WTC11 (cell line): Measurements from ENCODE around the gene CHPF.

Experiments
- CREB1 ChIP-seq: sonication (generic); formaldehyde crosslinking; IDR thresholded peaks from 2 replicates; pipeline ENCODE4 v1.8.0; 2023; ENCODE audit warnings: mild to moderate bottlenecking, missing genetic modification reagents
- FOXJ3 ChIP-seq: sonication (generic); formaldehyde crosslinking; IDR thresholded peaks from 2 replicates; pipeline ENCODE4 v1.9.0; 2021; ENCODE audit warnings: missing genetic modification reagents, mild to moderate bottlenecking, borderline replicate concordance
- MLX ChIP-seq: sonication (generic); formaldehyde crosslinking; IDR thresholded peaks from 2 replicates; pipeline ENCODE4 v1.8.1; 2023; ENCODE audit warnings: mild to moderate bottlenecking, missing genetic modification reagents, moderate library complexity
- NR3C1 ChIP-seq: sonication (generic); formaldehyde crosslinking; conservative IDR thresholded peaks from 2 replicates; pipeline ENCODE4 v1.8.1; 2023; ENCODE audit warnings: low read depth, mild to moderate bottlenecking, missing genetic modification reagents
- SMAD3 ChIP-seq: sonication (generic); formaldehyde crosslinking; IDR thresholded peaks from 2 replicates; pipeline ENCODE4 v1.8.0; 2022; ENCODE audit warnings: missing genetic modification reagents, mild to moderate bottlenecking, borderline replicate concordance
- STAT6 ChIP-seq: sonication (generic); formaldehyde crosslinking; conservative IDR thresholded peaks from 2 replicates; pipeline ENCODE4 v1.8.1; 2023; ENCODE audit warnings: mild to moderate bottlenecking, low read depth, missing genetic modification reagents, moderate library complexity
- TEAD4 ChIP-seq: sonication (generic); formaldehyde crosslinking; IDR thresholded peaks from 2 replicates; pipeline ENCODE4 v1.8.0; 2022; ENCODE audit warnings: mild to moderate bottlenecking, missing genetic modification reagents
- USF2 ChIP-seq: sonication (generic); formaldehyde crosslinking; IDR thresholded peaks from 2 replicates; pipeline ENCODE4 v1.8.1; 2023; ENCODE audit warnings: mild to moderate bottlenecking, missing genetic modification reagents, moderate library complexity
- ZBTB21 ChIP-seq: sonication (generic); formaldehyde crosslinking; IDR thresholded peaks from 2 replicates; pipeline ENCODE4 v1.8.1; 2023; ENCODE audit warnings: mild to moderate bottlenecking, missing genetic modification reagents, borderline replicate concordance
- ZNF263 ChIP-seq: sonication (generic); formaldehyde crosslinking; IDR thresholded peaks from 2 replicates; pipeline ENCODE4 v1.8.1; 2022; ENCODE audit warnings: low read depth, mild to moderate bottlenecking, moderate library complexity, missing genetic modification reagents
- ZNF317 ChIP-seq: sonication (generic); formaldehyde crosslinking; IDR thresholded peaks from 2 replicates; pipeline ENCODE4 v1.8.1; 2023; ENCODE audit warnings: low read depth, mild to moderate bottlenecking, moderate library complexity, missing genetic modification reagents, borderline replicate concordance
- TF ChIP-seq, protein P1 (sequence below): fragments of 200-600 bp; IDR thresholded peaks from 2 replicates; pipeline ENCODE4 v1.8.0; 2022; ENCODE audit warnings: antibody characterized with exemption
- TF ChIP-seq, protein P2 (sequence below): sonication (generic); formaldehyde crosslinking; conservative IDR thresholded peaks from 2 replicates; pipeline ENCODE4 v1.8.1; 2022; ENCODE audit warnings: mild to moderate bottlenecking, missing genetic modification reagents

DNA sequence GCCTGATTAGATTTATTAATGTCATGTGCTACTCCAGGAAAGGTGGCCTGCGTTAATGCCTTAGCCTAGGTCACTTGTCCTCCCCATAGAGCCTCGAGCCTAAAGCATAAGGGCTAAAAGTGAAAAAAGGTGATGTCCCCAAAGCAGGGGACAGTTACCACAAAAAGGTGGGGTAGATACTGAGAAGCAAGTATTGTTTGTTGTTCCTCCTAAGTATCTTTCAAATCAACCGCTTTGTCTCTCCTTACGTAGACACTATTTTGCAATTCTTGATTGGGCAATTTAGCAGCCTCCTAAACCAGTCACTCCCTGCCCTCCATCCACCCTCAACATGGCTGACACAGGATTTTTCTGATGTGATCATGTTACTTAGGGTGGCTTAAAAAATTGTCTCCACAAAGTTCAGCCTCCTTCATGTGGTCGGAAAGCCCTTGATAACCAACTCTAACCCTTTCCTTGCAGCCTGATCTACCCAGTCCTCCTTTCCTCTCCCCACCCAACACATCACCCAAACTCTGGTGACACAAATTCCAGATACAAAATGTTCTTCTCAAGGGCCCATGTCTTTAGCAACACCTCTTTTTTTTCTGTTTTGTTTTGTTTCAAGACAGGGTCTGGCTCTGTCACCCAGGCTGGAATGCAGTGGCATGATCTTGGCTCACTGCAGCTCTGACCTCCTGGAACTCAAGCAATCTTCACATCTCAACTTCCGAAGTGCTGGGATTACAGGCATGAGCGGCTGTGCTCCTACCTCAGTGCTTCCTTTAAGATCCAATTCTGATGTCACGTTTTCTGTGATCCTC is 35.4 kb upstream of the CHPF start:
- TF ChIP-seq NR3C1 (CRISPR knock-in tag), result no peak
- TF ChIP-seq MLX (CRISPR knock-in tag), result no peak
- no peak for TF ChIP-seq ZNF263
- TF ChIP-seq, protein P1, sequence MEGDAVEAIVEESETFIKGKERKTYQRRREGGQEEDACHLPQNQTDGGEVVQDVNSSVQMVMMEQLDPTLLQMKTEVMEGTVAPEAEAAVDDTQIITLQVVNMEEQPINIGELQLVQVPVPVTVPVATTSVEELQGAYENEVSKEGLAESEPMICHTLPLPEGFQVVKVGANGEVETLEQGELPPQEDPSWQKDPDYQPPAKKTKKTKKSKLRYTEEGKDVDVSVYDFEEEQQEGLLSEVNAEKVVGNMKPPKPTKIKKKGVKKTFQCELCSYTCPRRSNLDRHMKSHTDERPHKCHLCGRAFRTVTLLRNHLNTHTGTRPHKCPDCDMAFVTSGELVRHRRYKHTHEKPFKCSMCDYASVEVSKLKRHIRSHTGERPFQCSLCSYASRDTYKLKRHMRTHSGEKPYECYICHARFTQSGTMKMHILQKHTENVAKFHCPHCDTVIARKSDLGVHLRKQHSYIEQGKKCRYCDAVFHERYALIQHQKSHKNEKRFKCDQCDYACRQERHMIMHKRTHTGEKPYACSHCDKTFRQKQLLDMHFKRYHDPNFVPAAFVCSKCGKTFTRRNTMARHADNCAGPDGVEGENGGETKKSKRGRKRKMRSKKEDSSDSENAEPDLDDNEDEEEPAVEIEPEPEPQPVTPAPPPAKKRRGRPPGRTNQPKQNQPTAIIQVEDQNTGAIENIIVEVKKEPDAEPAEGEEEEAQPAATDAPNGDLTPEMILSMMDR, result no peak
- TF ChIP-seq, protein P2, sequence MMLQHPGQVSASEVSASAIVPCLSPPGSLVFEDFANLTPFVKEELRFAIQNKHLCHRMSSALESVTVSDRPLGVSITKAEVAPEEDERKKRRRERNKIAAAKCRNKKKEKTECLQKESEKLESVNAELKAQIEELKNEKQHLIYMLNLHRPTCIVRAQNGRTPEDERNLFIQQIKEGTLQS (CRISPR knock-in tag), result no peak
- no peak for TF ChIP-seq STAT6 (CRISPR knock-in tag)
- TF ChIP-seq ZNF317 (CRISPR knock-in tag), result no peak
- no peak for TF ChIP-seq FOXJ3
- TF ChIP-seq USF2 (CRISPR knock-in tag), result no peak
- TF ChIP-seq CREB1 (CRISPR knock-in tag), result no peak
- no peak for TF ChIP-seq TEAD4 (CRISPR knock-in tag)
- TF ChIP-seq ZBTB21 (CRISPR knock-in tag), result no peak
- no peak for TF ChIP-seq SMAD3 (CRISPR knock-in tag)
